CD4-positive, alpha-beta T cell treated with Interleukin-4 for 1 hour (primary cell): ENCODE results near the gene PHF21A.
"Not testable (repeated sequence)": the region's sequence is repeated elsewhere in the genome, so short reads cannot be mapped to it uniquely, and the experiment has no call there.

ENCODE experiments used
- DNase-seq, 2 donors: peaks; one replicate each; pipeline ENCODE4 v3.0.0-alpha.2; 2020 to 2022

The PHF21A gene

GRCh38 chr11:45981826-45982225, 139.4 kb downstream of the PHF21A start:
- DNase-seq, result not testable (repeated sequence)

DNA sequence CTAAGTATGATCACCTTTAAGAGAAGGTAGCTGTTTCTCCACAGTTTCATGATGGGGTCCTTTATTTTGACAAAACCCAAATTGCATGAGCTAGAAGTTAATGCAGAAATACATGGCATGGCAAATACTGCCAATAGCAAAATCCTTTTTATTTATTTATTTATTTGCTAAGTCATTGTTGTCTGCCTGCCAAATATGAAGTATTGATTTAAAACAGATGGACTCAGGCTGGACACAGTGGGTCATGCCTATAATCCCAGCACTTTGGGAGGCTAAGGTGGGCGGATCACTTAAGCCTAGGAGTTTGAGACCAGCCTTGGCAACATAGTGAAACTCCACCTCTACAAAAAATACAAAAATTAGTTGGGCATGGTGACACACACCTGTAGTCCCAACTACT, 146.4 kb downstream of the PHF21A start:
- DNase-seq, result no peak

GRCh38 chr11:45973601-45974000, 147.7 kb downstream of the PHF21A start:
- DNase-seq, result no peak

DNA sequence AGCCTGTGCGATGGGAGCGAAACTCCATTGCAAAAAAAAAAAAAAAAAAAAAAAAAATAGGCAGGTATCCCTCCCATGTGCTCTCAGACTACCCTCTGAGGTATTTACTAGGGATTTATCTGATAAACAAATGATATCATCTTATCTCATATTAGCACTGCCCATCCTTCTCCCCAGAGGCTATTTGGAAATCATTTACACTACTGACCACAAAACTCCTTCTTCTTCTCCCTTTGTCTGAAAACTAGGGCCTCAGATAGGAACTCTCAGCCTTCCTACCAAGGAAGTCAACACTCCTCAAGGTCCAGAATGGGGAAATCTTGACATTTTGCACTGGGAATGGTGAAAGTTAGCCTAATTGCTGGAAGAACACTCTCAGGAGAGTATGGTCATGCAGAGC, 152.4 kb downstream of the PHF21A start:
- no peak for DNase-seq

DNA sequence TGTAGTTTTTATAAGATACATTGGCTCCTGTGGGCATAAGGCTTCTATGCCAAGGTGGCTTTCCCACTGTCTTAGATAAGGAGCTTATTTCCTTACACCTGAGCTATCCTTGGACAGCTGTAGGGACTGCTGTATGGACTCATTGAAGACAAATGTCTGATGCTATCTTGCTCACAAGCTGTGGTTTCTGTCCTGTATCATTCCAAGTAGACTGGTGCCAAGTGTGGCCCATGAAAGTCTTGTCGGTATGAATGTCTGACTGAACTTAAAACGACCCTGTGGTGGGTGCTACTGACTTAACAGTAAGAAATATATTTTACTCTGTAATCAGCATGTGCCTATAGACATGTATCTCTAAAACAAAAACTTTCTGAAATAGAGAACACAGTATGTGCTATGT, 153.7 kb downstream of the PHF21A start:
- DNase-seq, result no peak

DNA sequence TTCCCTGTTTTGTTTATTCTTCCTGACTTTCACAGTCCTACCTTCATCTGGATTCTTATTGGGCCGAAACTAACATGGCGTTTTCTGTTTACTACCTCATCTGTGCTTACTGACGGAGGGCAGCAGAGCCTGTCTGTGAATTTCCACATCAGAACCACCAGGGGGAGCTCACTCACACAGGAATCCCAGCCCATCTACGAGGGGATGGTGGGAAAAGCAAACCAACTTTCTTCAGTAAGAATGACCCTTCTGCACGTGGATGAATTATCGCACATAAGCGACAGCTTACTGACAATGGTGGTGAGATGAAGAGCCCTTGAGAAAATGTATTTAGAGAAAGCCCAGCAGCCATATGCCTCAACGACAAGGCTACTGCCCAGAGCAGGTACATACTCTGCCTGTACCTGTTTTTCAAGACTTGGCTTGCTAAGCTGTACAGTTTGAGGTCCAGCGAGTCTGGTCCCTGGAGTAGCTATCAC, 156.3 kb downstream of the PHF21A start:
- peak; percentile 70 to 76 for DNase-seq

GRCh38 chr11:45961751-45962240, 159.5 kb downstream of the PHF21A start:
- DNase-seq, result no peak

GRCh38 chr11:45960387-45961095, 160.7 kb downstream of the PHF21A start:
- no peak for DNase-seq

DNA sequence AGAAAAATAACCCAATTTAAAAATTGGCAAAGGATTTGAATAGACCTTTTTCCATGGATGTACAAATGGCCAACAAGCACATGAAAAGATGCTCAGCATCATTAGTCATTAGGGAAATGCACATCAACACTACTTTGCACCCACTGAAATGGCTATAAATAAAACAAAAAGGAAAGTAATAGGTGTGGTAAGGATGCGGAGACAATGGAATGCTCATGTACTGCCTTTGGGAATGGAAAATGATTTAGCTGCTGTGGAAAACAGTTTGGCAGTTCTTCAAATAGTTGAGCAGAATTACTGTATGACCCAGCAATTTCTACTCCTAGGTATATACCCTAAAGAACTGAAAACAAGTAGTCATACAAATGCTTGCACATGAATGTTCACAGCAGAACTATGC, 161.4 kb downstream of the PHF21A start:
- no peak for DNase-seq

- DNase-seq, result no peak
These were observed 171.3 kb downstream of the PHF21A start for GRCh38 chr11:45949992-45950407.

DNA sequence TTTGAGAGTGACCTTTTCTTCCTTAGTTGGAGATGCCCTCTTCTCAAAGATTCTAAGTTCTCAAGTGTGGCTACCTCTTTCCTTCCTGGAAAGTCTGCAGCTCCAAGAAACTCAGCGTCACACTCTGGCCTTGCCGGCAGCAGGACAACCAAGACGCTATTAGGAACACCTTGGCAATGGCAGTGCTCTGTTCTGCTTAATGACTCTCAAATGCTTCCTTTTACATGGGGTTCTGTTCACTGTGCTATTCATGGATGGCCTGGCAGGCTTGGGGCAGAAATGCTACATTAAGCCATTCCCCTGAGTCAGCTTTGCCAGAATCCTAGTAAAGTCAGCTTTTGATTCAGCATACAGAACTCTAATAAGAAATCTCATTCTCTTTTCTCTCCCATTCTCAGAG, 172.9 kb downstream of the PHF21A start:
- no peak for DNase-seq

GRCh38 chr11:45947885-45948284, 173.4 kb downstream of the PHF21A start:
- DNase-seq, result no peak

- DNase-seq, result no peak
These were observed 175.8 kb downstream of the PHF21A start for GRCh38 chr11:45945397-45945999.

GRCh38 chr11:45942381-45942780, 178.9 kb downstream of the PHF21A start:
- DNase-seq, result no peak

- DNase-seq, result no peak
These were observed 180.0 kb downstream of the PHF21A start for GRCh38 chr11:45941285-45941684.

DNA sequence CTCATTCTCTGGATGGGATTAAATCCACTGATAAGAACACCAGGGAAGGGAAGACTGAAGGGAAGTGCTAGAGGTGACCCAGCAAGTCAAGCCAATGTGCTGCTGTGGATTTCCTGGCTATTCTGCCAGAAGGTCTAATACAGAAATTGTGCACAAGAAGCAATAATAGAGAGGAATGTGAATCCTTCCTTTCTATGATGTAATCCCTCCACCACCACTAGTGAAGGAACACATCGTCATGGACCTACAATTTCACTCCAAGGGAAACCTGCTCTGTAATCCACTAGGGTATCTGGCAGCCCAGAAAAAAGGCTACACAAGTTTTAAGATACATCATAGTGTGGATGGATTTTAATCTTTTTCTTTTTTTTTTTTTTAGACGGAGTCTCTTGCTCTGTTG, 181.4 kb downstream of the PHF21A start:
- DNase-seq, result no peak

DNA sequence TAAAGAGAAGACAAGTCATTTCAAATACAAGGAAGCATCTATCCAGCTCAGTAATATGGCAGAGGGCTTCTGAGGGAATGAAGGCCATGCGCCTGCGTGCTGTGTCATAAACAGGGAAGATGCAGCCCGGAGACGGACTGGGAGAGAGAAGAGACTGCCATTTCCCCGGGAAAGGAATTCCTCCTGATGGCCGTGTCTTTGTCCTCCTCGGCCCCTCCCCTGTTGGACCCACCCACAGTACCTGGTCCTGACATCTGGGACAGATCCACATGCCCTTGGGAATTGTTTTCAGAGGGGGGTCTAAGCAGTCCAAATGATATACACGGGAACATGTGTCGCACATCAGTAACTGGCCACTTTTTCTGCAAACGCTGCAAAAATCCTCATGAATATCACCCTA, 183.3 kb downstream of the PHF21A start:
- DNase-seq, result no peak

DNA sequence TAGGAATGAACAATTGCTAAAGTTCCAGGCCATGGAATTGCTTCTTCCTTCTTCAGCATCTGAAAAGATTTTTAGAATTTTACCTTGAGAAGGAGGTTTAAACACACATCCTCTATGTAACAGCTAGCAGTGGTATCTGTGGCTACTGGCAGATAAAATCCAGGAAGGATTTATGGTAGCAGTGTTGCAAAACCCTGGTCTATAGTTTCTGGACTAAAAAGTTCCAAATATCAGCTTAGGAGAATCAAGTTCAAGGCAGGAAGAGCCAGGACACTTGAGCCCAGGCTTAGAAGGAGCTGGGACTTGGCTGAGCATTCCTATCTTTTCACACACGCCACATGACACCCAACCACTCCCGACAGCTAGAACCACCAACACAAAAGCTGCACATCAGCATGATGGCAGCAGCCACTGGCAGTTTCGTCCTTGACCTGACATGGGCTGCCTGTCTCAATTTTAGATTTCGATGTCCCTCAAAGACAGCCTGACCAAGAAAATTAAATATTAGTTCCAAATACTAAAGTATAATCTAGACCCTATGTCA, 184.7 kb downstream of the PHF21A start:
- no peak for DNase-seq

DNA sequence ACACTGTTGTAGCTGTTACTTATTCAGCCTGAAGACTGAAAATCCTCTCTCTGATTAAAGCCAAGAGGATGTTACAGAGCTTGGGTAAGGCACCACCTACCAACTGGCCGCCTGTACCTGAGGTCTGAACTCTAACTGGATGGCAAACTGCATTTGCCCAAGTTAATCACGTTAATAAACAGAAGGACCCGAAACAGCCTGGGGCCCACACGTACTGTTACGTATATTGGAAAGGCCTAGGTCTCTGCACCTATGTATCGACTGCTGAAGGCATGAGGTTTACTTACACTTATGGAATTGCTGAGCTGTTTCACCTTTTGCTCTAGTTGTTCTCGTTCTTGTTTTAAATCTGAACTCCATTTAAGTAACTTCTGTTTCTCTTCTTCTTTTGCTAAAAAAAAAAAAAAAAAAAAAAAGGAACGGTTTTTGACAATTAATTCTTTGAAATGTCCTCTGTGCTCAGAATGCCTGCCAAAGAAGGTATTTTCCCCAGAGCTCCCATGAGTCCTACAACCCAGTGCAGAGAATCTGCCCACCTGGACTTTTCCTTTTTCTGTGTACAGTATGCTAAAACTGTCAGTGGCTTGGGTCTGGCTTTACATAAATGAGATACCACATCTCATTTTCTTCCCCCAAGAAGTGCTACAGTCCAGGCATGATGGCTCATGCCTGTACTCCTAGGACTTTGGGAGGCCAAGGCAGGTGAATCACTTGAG, 185.7 kb downstream of the PHF21A start:
- no peak for DNase-seq

GRCh38 chr11:45934580-45935318, 186.5 kb downstream of the PHF21A start:
- no peak for DNase-seq

- no peak for DNase-seq
These were observed 187.2 kb downstream of the PHF21A start for GRCh38 chr11:45933846-45934579.
